ENCODE data around the gene SF3B3. TPM values are rescaled to one million over a fixed set of nuclear protein-coding genes. Genes with fewer than 3 reads are reported as not detected.

The SF3B3 gene
- total and polyA plus RNA-seq, 7 donors, result 23.8 to 98.5 (median 58.1) TPM

GRCh38 chr16:70569752-70570151, 46.1 kb downstream of the SF3B3 start:
- H3K36me3 ChIP-seq, result peaks cover 62 to 86% (median 79%) of the 10 kb centered on the region in 4 donors
- 93% methylated on average over 6 of the region's 6 CpGs for WGBS, 2 donors
- H3K4me3 ChIP-seq, result no peak overlapping the region
- no peak for DNase-seq
- TF ChIP-seq, protein P1, sequence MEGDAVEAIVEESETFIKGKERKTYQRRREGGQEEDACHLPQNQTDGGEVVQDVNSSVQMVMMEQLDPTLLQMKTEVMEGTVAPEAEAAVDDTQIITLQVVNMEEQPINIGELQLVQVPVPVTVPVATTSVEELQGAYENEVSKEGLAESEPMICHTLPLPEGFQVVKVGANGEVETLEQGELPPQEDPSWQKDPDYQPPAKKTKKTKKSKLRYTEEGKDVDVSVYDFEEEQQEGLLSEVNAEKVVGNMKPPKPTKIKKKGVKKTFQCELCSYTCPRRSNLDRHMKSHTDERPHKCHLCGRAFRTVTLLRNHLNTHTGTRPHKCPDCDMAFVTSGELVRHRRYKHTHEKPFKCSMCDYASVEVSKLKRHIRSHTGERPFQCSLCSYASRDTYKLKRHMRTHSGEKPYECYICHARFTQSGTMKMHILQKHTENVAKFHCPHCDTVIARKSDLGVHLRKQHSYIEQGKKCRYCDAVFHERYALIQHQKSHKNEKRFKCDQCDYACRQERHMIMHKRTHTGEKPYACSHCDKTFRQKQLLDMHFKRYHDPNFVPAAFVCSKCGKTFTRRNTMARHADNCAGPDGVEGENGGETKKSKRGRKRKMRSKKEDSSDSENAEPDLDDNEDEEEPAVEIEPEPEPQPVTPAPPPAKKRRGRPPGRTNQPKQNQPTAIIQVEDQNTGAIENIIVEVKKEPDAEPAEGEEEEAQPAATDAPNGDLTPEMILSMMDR (IDR thresholded peaks at IDR 0.05), result no peak
- TF ChIP-seq POLR2AphosphoS5 (IDR thresholded peaks at IDR 0.05) (no peak), EP300 (IDR thresholded peaks at IDR 0.05) (no peak), POLR2A (IDR thresholded peaks at IDR 0.05) (no peak)
- H3K9me3 ChIP-seq, result no peaks in the 10 kb centered on the region
- H3K4me1 ChIP-seq, result peaks cover 0 to 31% (median 23%) of the 10 kb centered on the region in 4 donors
- intact Hi-C loops (cut with DNase I), result no loop called here
- H3K27me3 ChIP-seq, result no peaks in the 10 kb centered on the region
- H3K27ac ChIP-seq, result no peak overlapping the region

GRCh38 chr16:70570967-70571570, 47.5 kb downstream of the SF3B3 start:
- Histone ChIP-seq H3K27ac (no peak overlapping the region), H3K27me3 (no peaks in the 10 kb centered on the region), H3K4me1 (peaks cover 0 to 31% (median 21%) of the 10 kb centered on the region in 4 donors), H3K4me3 (no peak overlapping the region), H3K9me3 (no peaks in the 10 kb centered on the region), H3K36me3 (peaks cover 52 to 72% (median 66%) of the 10 kb centered on the region in 4 donors)
- intact Hi-C loops (cut with DNase I), result no loop called here
- TF ChIP-seq, protein P1 (IDR thresholded peaks at IDR 0.05), result no peak
- TF ChIP-seq EP300 (IDR thresholded peaks at IDR 0.05) (no peak), POLR2A (IDR thresholded peaks at IDR 0.05) (no peak), POLR2AphosphoS5 (IDR thresholded peaks at IDR 0.05) (no peak)
- no peak for DNase-seq
- 91 to 94% methylated on average over 10 of the region's 10 CpGs for WGBS, 2 donors

DNA sequence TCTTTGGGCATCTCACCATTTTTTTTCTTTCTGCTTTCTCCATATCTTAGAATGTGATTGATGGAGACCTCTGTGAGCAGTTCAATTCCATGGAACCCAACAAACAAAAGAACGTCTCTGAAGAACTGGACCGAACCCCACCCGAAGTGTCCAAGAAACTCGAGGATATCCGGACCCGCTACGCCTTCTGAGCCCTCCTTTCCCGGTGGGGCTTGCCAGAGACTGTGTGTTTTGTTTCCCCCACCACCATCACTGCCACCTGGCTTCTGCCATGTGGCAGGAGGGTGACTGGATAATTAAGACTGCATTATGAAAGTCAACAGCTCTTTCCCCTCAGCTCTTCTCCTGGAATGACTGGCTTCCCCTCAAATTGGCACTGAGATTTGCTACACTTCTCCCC, 48.0 kb downstream of the SF3B3 start:
- no peak for DNase-seq
- Histone ChIP-seq H3K9me3 (no peaks in the 10 kb centered on the region), H3K4me3 (no peak overlapping the region), H3K27ac (peak overlapping the region in 1 of 4 donors; percentile 69), H3K4me1 (peaks cover 0 to 36% (median 26%) of the 10 kb centered on the region in 4 donors), H3K27me3 (no peaks in the 10 kb centered on the region), H3K36me3 (peaks cover 46 to 67% (median 60%) of the 10 kb centered on the region in 4 donors)
- intact Hi-C loops (cut with DNase I), result no loop called here
- WGBS, 2 donors, result 90 to 92% methylated on average over 8 of the region's 8 CpGs
- TF ChIP-seq POLR2A (IDR thresholded peaks at IDR 0.05) (no peak), POLR2AphosphoS5 (IDR thresholded peaks at IDR 0.05) (no peak), EP300 (IDR thresholded peaks at IDR 0.05) (no peak)
- TF ChIP-seq, protein P1 (IDR thresholded peaks at IDR 0.05), result no peak

DNA sequence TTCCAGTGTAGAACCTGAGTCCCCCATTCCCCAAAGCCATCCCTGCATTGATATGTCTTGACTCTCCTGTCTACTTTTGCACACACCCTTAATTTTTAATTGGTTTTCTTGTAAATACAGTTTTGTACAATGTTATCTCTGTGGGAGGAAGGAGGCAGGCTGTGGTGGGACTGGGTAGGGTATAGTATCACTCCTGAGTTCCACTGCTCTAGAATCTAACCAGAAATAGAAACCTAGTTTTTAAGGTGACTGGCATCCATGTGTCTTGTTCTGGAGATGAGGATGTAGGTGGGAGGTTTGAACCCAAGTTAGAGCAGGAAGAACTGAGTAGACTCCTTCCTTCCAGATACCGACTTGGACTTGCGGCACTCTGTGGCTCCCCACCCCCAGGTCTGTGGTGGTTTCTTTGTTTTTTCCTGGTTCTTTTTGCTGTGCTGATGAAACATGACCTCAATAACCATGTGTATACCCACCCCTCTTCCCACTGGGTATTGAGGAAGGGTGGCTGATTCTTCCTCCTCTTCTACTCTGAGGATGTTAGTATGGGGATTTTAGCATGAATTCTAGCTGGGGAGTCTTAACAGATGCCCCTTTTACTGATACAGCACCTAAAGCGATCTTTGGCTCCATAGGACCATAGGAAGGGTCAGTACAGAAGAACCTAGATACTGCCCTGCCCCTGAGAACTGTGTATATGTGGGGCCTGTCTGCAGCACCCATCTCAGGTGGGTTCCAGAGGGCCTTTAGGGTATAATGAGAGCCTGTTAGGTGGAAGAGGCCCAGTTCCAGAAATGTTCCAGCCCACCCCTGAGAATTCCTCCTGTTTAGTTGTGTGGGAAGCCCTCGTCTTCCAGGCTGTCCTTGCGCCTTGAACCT, 48.7 kb downstream of the SF3B3 start:
- WGBS, 2 donors, result 89 to 92% methylated on average over 5 of the region's 5 CpGs
- Histone ChIP-seq H3K27me3 (no peaks in the 10 kb centered on the region), H3K4me3 (no peak overlapping the region), H3K27ac (peak overlapping the region in 3 of 4 donors; percentile 53 to 69 (median 56)), H3K4me1 (peaks cover 0 to 43% (median 33%) of the 10 kb centered on the region in 4 donors), H3K36me3 (peaks cover 41 to 60% (median 53%) of the 10 kb centered on the region in 4 donors), H3K9me3 (no peaks in the 10 kb centered on the region)
- TF ChIP-seq EP300 (IDR thresholded peaks at IDR 0.05) (no peak), POLR2A (IDR thresholded peaks at IDR 0.05) (no peak), POLR2AphosphoS5 (IDR thresholded peaks at IDR 0.05) (no peak)
- TF ChIP-seq, protein P1 (IDR thresholded peaks at IDR 0.05), result no peak
- DNase-seq, result no peak
- intact Hi-C loops (cut with DNase I), result no loop called here
